GM12878 (cell line): ENCODE measurements around the gene WIPF2. TPM values are rescaled to one million over a fixed set of nuclear protein-coding genes. Genes with fewer than 3 reads are reported as not detected.

ENCODE experiments used
- ATAC-seq: fragments of 200-7000 bp; cut with Tn5 transposase; 3 replicates; pipeline ENCODE4 v1.9.1; 2020; ENCODE audit warnings: mild to moderate bottlenecking, moderate library complexity
- BruUV-seq: library from RNA; stranded (reverse); fragments of 400-500 nt; replicated peaks from 2 replicates; lab custom pipeline; 2021; lab: Mats Ljungman, UMichigan
- CTCF ChIA-PET: fragments of 300-600 bp; sonication (Branson Sonifier 250); formaldehyde crosslinking; extraction: SDS; loops from one replicate; lab custom pipeline; 2021; ENCODE audit warnings: inconsistent platforms; lab: Yijun Ruan, JAX
- POLR2A ChIA-PET: fragments of 350-600 bp; formaldehyde crosslinking; extraction: SDS; loops from one replicate; lab custom pipeline; 2021; ENCODE audit warnings: inconsistent platforms; lab: Charles Lee
- RAD21 ChIA-PET: fragments of 300-600 bp; sonication (Branson Sonifier 250); formaldehyde crosslinking; loops from one replicate; lab custom pipeline; 2023; ENCODE audit warnings: antibody characterized with exemption; ENCODE audit not compliant: unreplicated experiment; lab: Charles Lee
- SMC1A ChIA-PET: fragments of 300-600 bp; sonication (Branson Sonifier 250); formaldehyde crosslinking; loops from one replicate; lab custom pipeline; 2023; ENCODE audit not compliant: unreplicated experiment, uncharacterized antibody; lab: Charles Lee
- DNase-seq: peaks from one replicate; pipeline ENCODE4 v3.0.0-alpha.2; 2011; ENCODE audit warnings: low read depth, low spot score
- FAIRE-seq: peaks from 3 replicates; lab custom pipeline; 2011; peaks lifted over from hg19 to GRCh38; lab: Jason Lieb, UNC
- H2AFZ ChIP-seq: 2 replicates; pipeline ENCODE4 v1.6.0; 2011; ENCODE audit warnings: low read depth, low read length, control low read depth; ENCODE audit not compliant: control insufficient read depth
- H3K27ac ChIP-seq: 2 replicates; pipeline ENCODE4 v1.5.1; 2011; ENCODE audit warnings: control low read depth; ENCODE audit not compliant: control insufficient read depth, insufficient read depth
- H3K27me3 ChIP-seq, 2 experiments: replicated peaks in 1 of 2; 2 replicates each; pipeline versions ENCODE4 v1.6.0 to v1.6.1; 2011; ENCODE audit warnings: low read length in 1 of 2; ENCODE audit not compliant: control insufficient read depth in 2 of 2, insufficient read depth in 2 of 2
- H3K36me3 ChIP-seq, 2 experiments: 2 replicates each; pipeline ENCODE4 v1.5.1; 2011; ENCODE audit warnings: low read length in 1 of 2; ENCODE audit not compliant: control insufficient read depth in 2 of 2, insufficient read depth in 2 of 2
- H3K4me1 ChIP-seq: 2 replicates; pipeline ENCODE4 v1.6.1; 2011; ENCODE audit warnings: mild to moderate bottlenecking, low read length, moderate library complexity, mixed read lengths; ENCODE audit not compliant: control insufficient read depth, insufficient read depth
- H3K4me2 ChIP-seq: 2 replicates; pipeline ENCODE4 v1.6.0; 2011; ENCODE audit warnings: control low read depth; ENCODE audit not compliant: control insufficient read depth, insufficient read depth
- H3K4me3 ChIP-seq: fragments of 200-600 bp; sonication (generic); 2 replicates; pipeline ENCODE4 v1.5.1; 2016
- H3K79me2 ChIP-seq: 2 replicates; pipeline ENCODE4 v1.6.0; 2011; ENCODE audit warnings: low read length; ENCODE audit not compliant: control insufficient read depth, insufficient read depth
- H3K9ac ChIP-seq: 2 replicates; pipeline ENCODE4 v1.8.0; 2011; ENCODE audit warnings: low read length, control low read depth, mixed read lengths; ENCODE audit not compliant: control insufficient read depth, insufficient read depth
- H3K9me3 ChIP-seq: replicated peaks from 3 replicates; pipeline ENCODE4 v1.5.1; 2011; ENCODE audit warnings: mild to moderate bottlenecking, low read length; ENCODE audit not compliant: control insufficient read depth, insufficient read depth
- H4K20me1 ChIP-seq: 2 replicates; pipeline ENCODE4 v1.6.0; 2011; ENCODE audit not compliant: control insufficient read depth, insufficient read depth
- CTCF ChIP-seq, 3 experiments: IDR thresholded peaks in 2 of 3; conservative IDR thresholded peaks in 1 of 3; 2 replicates each; pipeline ENCODE4 v1.5.1; 2011; ENCODE audit warnings: low read depth in 3 of 3, low read length in 3 of 3, mild to moderate bottlenecking in 3 of 3, control low read depth in 2 of 3, moderate library complexity in 2 of 3, inconsistent platforms in 1 of 3, mixed read lengths in 1 of 3; ENCODE audit not compliant: control insufficient read depth in 2 of 3, insufficient read depth in 1 of 3; ENCODE audit errors: extremely low read depth in 1 of 3
- HDAC2 ChIP-seq: fragments of 200-600 bp; sonication (generic); IDR thresholded peaks from 2 replicates; pipeline ENCODE4 v1.6.1; 2017
- JUNB ChIP-seq: IDR thresholded peaks from 2 replicates; pipeline ENCODE4 v1.6.1; 2016; ENCODE audit warnings: antibody characterized with exemption, mild to moderate bottlenecking
- NFIC ChIP-seq: IDR thresholded peaks from 2 replicates; pipeline ENCODE4 v1.6.1; 2012; ENCODE audit warnings: low read depth, mild to moderate bottlenecking, inconsistent platforms, low read length, moderate library complexity
- NKRF ChIP-seq: fragments of 450-650 bp; conservative IDR thresholded peaks from 2 replicates; pipeline ENCODE4 v1.6.1; 2017; ENCODE audit warnings: mild to moderate bottlenecking, moderate library complexity
- POLR2AphosphoS2 ChIP-seq: IDR thresholded peaks from 2 replicates; pipeline ENCODE4 v1.6.1; 2011; ENCODE audit warnings: low read depth, mild to moderate bottlenecking, low read length, improper control_type of control experiment, moderate library complexity
- SIN3A ChIP-seq: IDR thresholded peaks from 2 replicates; pipeline ENCODE4 v1.6.1; 2012; ENCODE audit warnings: low read depth, low read length, improper control_type of control experiment
- SMAD5 ChIP-seq: IDR thresholded peaks from 2 replicates; pipeline ENCODE4 v1.6.1; 2016; ENCODE audit warnings: antibody characterized with exemption, low read depth
- SMC3 ChIP-seq: IDR thresholded peaks from 2 replicates; pipeline ENCODE4 v1.6.1; 2011; ENCODE audit warnings: low read length, improper control_type of control experiment, borderline replicate concordance
- ZBED1 ChIP-seq: IDR thresholded peaks from 2 replicates; pipeline ENCODE4 v1.6.1; 2016; ENCODE audit warnings: borderline replicate concordance
- ZNF622 ChIP-seq: fragments of 450-650 bp; IDR thresholded peaks from 2 replicates; pipeline ENCODE4 v1.6.1; 2017; ENCODE audit warnings: mild to moderate bottlenecking, inconsistent platforms
- ZSCAN29 ChIP-seq: fragments of 450-650 bp; IDR thresholded peaks from 2 replicates; pipeline ENCODE4 v1.6.1; 2017; ENCODE audit warnings: mild to moderate bottlenecking, moderate library complexity
- WGBS: methylation state at CpG from one replicate; pipeline ENCODE4 v1.1.6; 2016; ENCODE audit warnings: low lambda C conversion rate; ENCODE audit not compliant: insufficient replicate concordance, insufficient coverage; ENCODE audit errors: missing lambda C conversion rate; 5-methylcytosine and 5-hydroxymethylcytosine counted together
- in situ Hi-C: fragments of 300-500 bp; cut with MboI; formaldehyde crosslinking; loops from 9 replicates; pipeline ENCODE4 v1.14.3; 2018; ENCODE audit warnings: mixed read lengths
- intact Hi-C: fragments of 100-400 bp; cut with micrococcal nuclease; formaldehyde crosslinking; loops from one replicate; pipeline ENCODE4 v1.14.2; 2022; ENCODE audit not compliant: unreplicated experiment
- polyA plus RNA-seq, 11 experiments: library from polyadenylated mRNA; depleted of rRNA in 4 of 11; unstranded in 6 of 11; stranded (reverse) in 5 of 11; fragments of >200 nt; fragmentation: Nextera tagmentation in 4 of 11; fragmentation: Illumina TruSeq in 1 of 11; extraction: Ambion mirVana in 4 of 11; extraction: Trizol in 1 of 11; gene quantifications; 1 replicate in 1 of 11; 2 replicates in 10 of 11; pipeline versions ENCODE4 v1.2.1 to v1.2.3, GENCODE V29; 2011 to 2016; ENCODE audit warnings: inconsistent platforms in 2 of 11, missing spikeins in 2 of 11, low read depth in 1 of 11
- total RNA-seq, 4 experiments: library from RNA; depleted of rRNA in 3 of 4; stranded (reverse); fragments of >200 nt in 3 of 4; fragmentation: Illumina TruSeq in 1 of 4; extraction: Trizol in 1 of 4; gene quantifications; 2 replicates each; pipeline versions ENCODE4 v1.2.1 to v1.2.3, GENCODE V29; 2013 to 2021

The WIPF2 gene
- total and polyA plus RNA-seq, 10 of the 15 experiments (the other 5 are each of a cell fraction or from before 2014, with no cell fraction given): 4.2 to 20.8 (median 7.1) TPM

GRCh38 chr17:40174514-40174913 is 44.6 kb upstream of the WIPF2 start:
- H3K4me2 ChIP-seq: no peak overlapping the region
- H3K27me3 ChIP-seq: no peaks in the 10 kb centered on the region
- in situ Hi-C loops: no loop called here
- FAIRE-seq (no peak), DNase-seq (no peak), ATAC-seq (no peak)
- POLR2A ChIA-PET: interaction anchor here (0.6 to 3.6 kb wide), 6 partner anchors 35 to 723 kb away, joined by 3 to 23 read pairs (median 4); partner anchors contain the start of gene NR1D1
- no peak overlapping the region for H2AFZ ChIP-seq
- SMC1A ChIA-PET: interaction anchor here (1.0 to 5.1 kb wide), 3 partner anchors 24 to 62 kb away, joined by 3 to 35 read pairs (median 4); partner anchors contain the start of gene CASC3
- H3K79me2 ChIP-seq: no peaks in the 10 kb centered on the region
- WGBS: 25% methylated on average over 1 of the region's 1 CpG
- H3K27ac ChIP-seq: no peak overlapping the region
- no TSS peak for BruUV-seq
- intact Hi-C loops: no loop called here
- H3K9me3 ChIP-seq: no peaks in the 10 kb centered on the region
- no peak for TF ChIP-seq SMAD5
- no peak for TF ChIP-seq SIN3A
- TF ChIP-seq ZNF622: no peak
- H3K4me3 ChIP-seq: no peak overlapping the region
- H4K20me1 ChIP-seq: no peaks in the 10 kb centered on the region
- H3K4me1 ChIP-seq: peaks cover 4% of the 10 kb centered on the region
- no peak overlapping the region for H3K9ac ChIP-seq
- CTCF ChIA-PET: interaction anchor here (0.6 to 5.1 kb wide), 5 partner anchors 17 to 215 kb away, joined by 3 to 42 read pairs (median 3); no protein-coding TSS in a partner anchor
- peaks cover 11 to 15% of the 10 kb centered on the region in 2 experiments; a peak in 3 of 4 replicates for H3K36me3 ChIP-seq
- RAD21 ChIA-PET: interaction anchor here (0.7 to 1.6 kb wide), 2 partner anchors 34 to 61 kb away, joined by 3 to 4 read pairs; partner anchors contain the start of gene CASC3

- BruUV-seq: no TSS peak
- H2AFZ ChIP-seq: no peak overlapping the region
- peaks cover 4% of the 10 kb centered on the region for H3K4me1 ChIP-seq
- H4K20me1 ChIP-seq: no peaks in the 10 kb centered on the region
- peaks cover 6 to 9% of the 10 kb centered on the region in 2 experiments; a peak in 3 of 4 replicates for H3K36me3 ChIP-seq
- intact Hi-C loops: no loop called here
- no peak for FAIRE-seq
- no peaks in the 10 kb centered on the region for H3K27me3 ChIP-seq
- H3K4me3 ChIP-seq: no peak overlapping the region
- RAD21 ChIA-PET: interaction anchor here (1.0 to 1.1 kb wide), 2 partner anchors 24 to 63 kb away, joined by 3 to 7 read pairs; no protein-coding TSS in a partner anchor
- H3K9me3 ChIP-seq: no peaks in the 10 kb centered on the region
- in situ Hi-C loops: no loop called here
- CTCF ChIA-PET: interaction anchor here (0.7 to 5.1 kb wide), 5 partner anchors 15 to 154 kb away, joined by 3 to 42 read pairs (median 3); no protein-coding TSS in a partner anchor
- POLR2A ChIA-PET: interaction anchor here (1.0 to 1.2 kb wide), 2 partner anchors 18 to 76 kb away, joined by 3 to 4 read pairs; partner anchors contain the start of gene NR1D1
- SMC1A ChIA-PET: interaction anchor here (0.6 to 5.1 kb wide), 3 partner anchors 42 to 150 kb away, joined by 3 to 35 read pairs (median 3); no protein-coding TSS in a partner anchor
- 98% methylated on average over 7 of the region's 7 CpGs for WGBS
- no peaks in the 10 kb centered on the region for H3K79me2 ChIP-seq
- no peak overlapping the region for H3K27ac ChIP-seq
- ATAC-seq: no peak
- no peak overlapping the region for H3K9ac ChIP-seq
- DNase-seq: no peak
- no peak overlapping the region for H3K4me2 ChIP-seq
- TF ChIP-seq ZBED1 (no peak), NFIC (no peak), ZSCAN29 (no peak), NKRF (no peak), HDAC2 (no peak), SMC3 (no peak), ZNF622 (no peak), POLR2AphosphoS2 (no peak), CTCF (IDR thresholded peaks at IDR 0.05 in 2 of 3, conservative IDR thresholded peaks at IDR 0.05 in 1 of 3; ENCODE audit: control insufficient read depth in 2 of 3, extremely low read depth in 1 of 3, insufficient read depth in 1 of 3, low read depth in 3 of 3, low read length in 3 of 3) (no peak), JUNB (no peak)
These were observed 43.0 kb upstream of the WIPF2 start for GRCh38 chr17:40175928-40176753.
